ENCODE data around the gene OR13C4.
"Not testable (repeated sequence)": the region's sequence is repeated elsewhere in the genome, so short reads cannot be mapped to it uniquely, and the experiment has no call there.

Gene OR13C4

GRCh38 chr9:104520241-104520640 lies 6.8 kb downstream of the OR13C4 start:
- H3K27ac ChIP-seq (ENCODE audit: low read depth, low read length); H3K79me2 ChIP-seq (ENCODE audit: control insufficient read depth, insufficient read depth, low read length, unreplicated experiment); H3K36me3 ChIP-seq (ENCODE audit: insufficient read depth, low read length); H3K4me3 ChIP-seq (ENCODE audit: low read depth, low read length); H2AFZ ChIP-seq (ENCODE audit: low read length, unreplicated experiment); H3K27me3 ChIP-seq (ENCODE audit: insufficient read depth, low read length); H3K4me1 ChIP-seq (ENCODE audit: control insufficient read depth, insufficient read depth, low read length, unreplicated experiment): not testable (repeated sequence)

- no peak overlapping the region for H3K27ac ChIP-seq (ENCODE audit: low read depth, low read length)
- H3K27me3 ChIP-seq (ENCODE audit: insufficient read depth, low read length), result peaks cover 5% of the 10 kb centered on the region
- no peak overlapping the region for H2AFZ ChIP-seq (ENCODE audit: low read length, unreplicated experiment)
- no peaks in the 10 kb centered on the region for H3K79me2 ChIP-seq (ENCODE audit: control insufficient read depth, insufficient read depth, low read length, unreplicated experiment)
- no peaks in the 10 kb centered on the region for H3K4me1 ChIP-seq (ENCODE audit: control insufficient read depth, insufficient read depth, low read length, unreplicated experiment)
- no peak overlapping the region for H3K4me3 ChIP-seq (ENCODE audit: low read depth, low read length)
- no peaks in the 10 kb centered on the region for H3K36me3 ChIP-seq (ENCODE audit: insufficient read depth, low read length)
Observed at GRCh38 chr9:104514901-104515300, 12.1 kb downstream of the OR13C4 start.

- H3K27me3 ChIP-seq (ENCODE audit: insufficient read depth, low read length), result peaks cover 18% of the 10 kb centered on the region; the same call in 1 of the 2 replicates
- no peak overlapping the region for H2AFZ ChIP-seq (ENCODE audit: low read length, unreplicated experiment)
- no peaks in the 10 kb centered on the region for H3K4me1 ChIP-seq (ENCODE audit: control insufficient read depth, insufficient read depth, low read length, unreplicated experiment)
- no peak overlapping the region for H3K4me3 ChIP-seq (ENCODE audit: low read depth, low read length)
- no peaks in the 10 kb centered on the region for H3K36me3 ChIP-seq (ENCODE audit: insufficient read depth, low read length)
- no peak overlapping the region for H3K27ac ChIP-seq (ENCODE audit: low read depth, low read length)
- no peaks in the 10 kb centered on the region for H3K79me2 ChIP-seq (ENCODE audit: control insufficient read depth, insufficient read depth, low read length, unreplicated experiment)
Observed at GRCh38 chr9:104506565-104506964, 20.4 kb downstream of the OR13C4 start.

GRCh38 chr9:104503963-104504362 lies 23.0 kb downstream of the OR13C4 start, which contains the start of gene OR13F1:
TSS of gene OR13F1 (plus strand) at chr9:104504263. CDS start at chr9:104504263, 0 bp downstream.
- H3K27me3 ChIP-seq (ENCODE audit: insufficient read depth, low read length), result peaks cover 13% of the 10 kb centered on the region; the same call in 1 of the 2 replicates
- no peaks in the 10 kb centered on the region for H3K79me2 ChIP-seq (ENCODE audit: control insufficient read depth, insufficient read depth, low read length, unreplicated experiment)
- H3K4me3 ChIP-seq (ENCODE audit: low read depth, low read length), result no peak within 1 kb of the TSS
- no peaks in the 10 kb centered on the region for H3K4me1 ChIP-seq (ENCODE audit: control insufficient read depth, insufficient read depth, low read length, unreplicated experiment)
- H3K36me3 ChIP-seq (ENCODE audit: insufficient read depth, low read length), result no peaks in the 10 kb centered on the region
- H3K27ac ChIP-seq (ENCODE audit: low read depth, low read length), result no peak within 1 kb of the TSS
- H2AFZ ChIP-seq (ENCODE audit: low read length, unreplicated experiment), result no peak within 1 kb of the TSS

- H3K4me1 ChIP-seq (ENCODE audit: control insufficient read depth, insufficient read depth, low read length, unreplicated experiment), result no peaks in the 10 kb centered on the region
- H3K4me3 ChIP-seq (ENCODE audit: low read depth, low read length), result no peak overlapping the region
- no peak overlapping the region for H3K27ac ChIP-seq (ENCODE audit: low read depth, low read length)
- H2AFZ ChIP-seq (ENCODE audit: low read length, unreplicated experiment), result no peak overlapping the region
- peaks cover 13% of the 10 kb centered on the region; the same call in 1 of the 2 replicates for H3K27me3 ChIP-seq (ENCODE audit: insufficient read depth, low read length)
- H3K36me3 ChIP-seq (ENCODE audit: insufficient read depth, low read length), result no peaks in the 10 kb centered on the region
- no peaks in the 10 kb centered on the region for H3K79me2 ChIP-seq (ENCODE audit: control insufficient read depth, insufficient read depth, low read length, unreplicated experiment)
Observed at GRCh38 chr9:104503440-104503839, 23.6 kb downstream of the OR13C4 start.

- Histone ChIP-seq H3K36me3 (ENCODE audit: insufficient read depth, low read length) (no peaks in the 10 kb centered on the region), H3K27ac (ENCODE audit: low read depth, low read length) (no peak overlapping the region), H2AFZ (ENCODE audit: low read length, unreplicated experiment) (no peak overlapping the region), H3K4me1 (ENCODE audit: control insufficient read depth, insufficient read depth, low read length, unreplicated experiment) (no peaks in the 10 kb centered on the region), H3K4me3 (ENCODE audit: low read depth, low read length) (no peak overlapping the region), H3K27me3 (ENCODE audit: insufficient read depth, low read length) (no peaks in the 10 kb centered on the region), H3K79me2 (ENCODE audit: control insufficient read depth, insufficient read depth, low read length, unreplicated experiment) (no peaks in the 10 kb centered on the region)
Observed at GRCh38 chr9:104494808-104495207, 32.2 kb downstream of the OR13C4 start.

- Histone ChIP-seq H3K27me3 (ENCODE audit: insufficient read depth, low read length) (no peaks in the 10 kb centered on the region; the same call in 1 of the 2 replicates), H3K79me2 (ENCODE audit: control insufficient read depth, insufficient read depth, low read length, unreplicated experiment) (no peaks in the 10 kb centered on the region), H2AFZ (ENCODE audit: low read length, unreplicated experiment) (no peak overlapping the region), H3K36me3 (ENCODE audit: insufficient read depth, low read length) (no peaks in the 10 kb centered on the region), H3K4me1 (ENCODE audit: control insufficient read depth, insufficient read depth, low read length, unreplicated experiment) (no peaks in the 10 kb centered on the region), H3K4me3 (ENCODE audit: low read depth, low read length) (no peak overlapping the region), H3K27ac (ENCODE audit: low read depth, low read length) (no peak overlapping the region)
Observed at GRCh38 chr9:104485014-104485413, 42.0 kb downstream of the OR13C4 start.

GRCh38 chr9:104482921-104483570 lies 44.0 kb downstream of the OR13C4 start:
- no peaks in the 10 kb centered on the region for H3K36me3 ChIP-seq (ENCODE audit: insufficient read depth, low read length)
- no peaks in the 10 kb centered on the region for H3K79me2 ChIP-seq (ENCODE audit: control insufficient read depth, insufficient read depth, low read length, unreplicated experiment)
- H3K4me3 ChIP-seq (ENCODE audit: low read depth, low read length), result no peak overlapping the region
- no peaks in the 10 kb centered on the region; the same call in 1 of the 2 replicates for H3K27me3 ChIP-seq (ENCODE audit: insufficient read depth, low read length)
- no peak overlapping the region for H3K27ac ChIP-seq (ENCODE audit: low read depth, low read length)
- no peaks in the 10 kb centered on the region for H3K4me1 ChIP-seq (ENCODE audit: control insufficient read depth, insufficient read depth, low read length, unreplicated experiment)
- no peak overlapping the region for H2AFZ ChIP-seq (ENCODE audit: low read length, unreplicated experiment)
